SU-DHL-6 (cell line): ENCODE results near the gene MRPS22.

Source experiments
- H2AFZ ChIP-seq: fragments of 200-600 bp; sonication (generic); 2 replicates; pipeline ENCODE4 v1.6.1; 2014; ENCODE audit warnings: low read depth, mild to moderate bottlenecking, moderate library complexity, mixed read lengths, antibody characterized with exemption, low read length; ENCODE audit not compliant: severe bottlenecking
- H3F3A ChIP-seq: fragments of 200-600 bp; shearing (Covaris generic); 2 replicates; pipeline ENCODE4 v1.6.0; 2016; ENCODE audit warnings: antibody characterized with exemption, mild to moderate bottlenecking; ENCODE audit not compliant: insufficient read depth
- H3K27ac ChIP-seq: fragments of 200-600 bp; sonication (generic); 2 replicates; pipeline ENCODE4 v1.5.1; 2016; ENCODE audit warnings: low read depth, mild to moderate bottlenecking, low read length, moderate library complexity, mixed read lengths
- H3K27me3 ChIP-seq: fragments of 200-600 bp; sonication (generic), shearing (Covaris generic); 2 replicates; pipeline ENCODE4 v1.6.0; 2014; ENCODE audit warnings: mild to moderate bottlenecking, low read length
- H3K36me3 ChIP-seq: fragments of 200-600 bp; sonication (generic); 2 replicates; pipeline ENCODE4 v1.6.1; 2014; ENCODE audit warnings: mild to moderate bottlenecking, low read length, mixed read lengths
- H3K4me2 ChIP-seq: fragments of 300-600, 200-600 bp; shearing (Covaris generic), sonication (generic); 2 replicates; pipeline ENCODE4 v1.6.0; 2014; ENCODE audit warnings: low read length, low read depth, mild to moderate bottlenecking; ENCODE audit not compliant: poor library complexity, severe bottlenecking
- H3K4me3 ChIP-seq: fragments of 200-600 bp; sonication (generic); 2 replicates; pipeline ENCODE4 v1.5.1; 2014; ENCODE audit warnings: antibody characterized with exemption, low read length, mild to moderate bottlenecking, mixed read lengths; ENCODE audit not compliant: insufficient read depth, poor library complexity, severe bottlenecking
- H3K79me2 ChIP-seq: fragments of 200-600 bp; sonication (generic); 2 replicates; pipeline ENCODE4 v1.6.1; 2014; ENCODE audit warnings: mild to moderate bottlenecking, low read length, moderate library complexity; ENCODE audit not compliant: insufficient read depth
- H3K9ac ChIP-seq: fragments of 200-600 bp; sonication (generic); 2 replicates; pipeline ENCODE4 v1.7.0; 2014; ENCODE audit warnings: mild to moderate bottlenecking, low read length
- H3K9me2 ChIP-seq: fragments of 200-600 bp; sonication (generic); replicated peaks from 2 replicates; pipeline ENCODE4 v1.6.1; 2014; ENCODE audit warnings: low read length; ENCODE audit not compliant: insufficient read depth
- H3K9me3 ChIP-seq: fragments of 200-600 bp; sonication (generic); 2 replicates; pipeline ENCODE4 v1.6.1; 2014; ENCODE audit warnings: low read length, mixed read lengths; ENCODE audit not compliant: insufficient read depth
- H4K20me1 ChIP-seq: fragments of 200-600 bp; sonication (generic); 2 replicates; pipeline ENCODE4 v1.6.1; 2014; ENCODE audit warnings: low read depth, mild to moderate bottlenecking, antibody characterized with exemption, low read length, moderate library complexity, mixed read lengths
- CTCF ChIP-seq: fragments of 200-600 bp; sonication (generic); IDR thresholded peaks from one replicate; pipeline ENCODE4 v1.5.1; 2017; ENCODE audit warnings: antibody characterized with exemption, mild to moderate bottlenecking, low read length, moderate library complexity; ENCODE audit not compliant: insufficient read depth, poor library complexity, severe bottlenecking
- EZH2phosphoT487 ChIP-seq: fragments of 200-600 bp; sonication (generic), shearing (Covaris generic); conservative IDR thresholded peaks from 2 replicates; pipeline ENCODE4 v1.6.1; 2018; ENCODE audit warnings: mild to moderate bottlenecking, antibody characterized with exemption, low read length, moderate library complexity, mixed read lengths

MRPS22 gene

DNA sequence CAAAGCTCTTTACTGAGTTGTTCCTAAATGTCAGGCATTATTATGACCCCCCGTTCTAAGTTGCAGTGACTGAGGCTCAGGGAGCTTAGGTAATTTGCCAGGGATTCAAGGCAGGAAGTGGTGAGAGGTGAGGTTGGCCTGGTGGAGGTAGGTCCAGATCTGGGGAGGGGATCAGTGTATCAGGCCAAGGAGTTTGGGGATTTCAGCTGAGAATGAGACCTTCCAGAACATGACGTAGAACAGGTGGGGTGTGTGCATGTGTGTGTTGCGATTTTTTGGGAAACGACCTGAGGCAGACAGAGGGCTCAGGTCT lies 41.1 kb upstream of the MRPS22 start:
- Histone ChIP-seq H4K20me1 (no peaks in the 10 kb centered on the region), H2AFZ (no peak overlapping the region), H3K9me2 (no peaks in the 10 kb centered on the region), H3K9me3 (no peaks in the 10 kb centered on the region), H3K4me3 (no peak overlapping the region), H3K27me3 (no peaks in the 10 kb centered on the region), H3F3A (no peaks in the 10 kb centered on the region), H3K9ac (no peak overlapping the region), H3K79me2 (no peaks in the 10 kb centered on the region), H3K36me3 (no peaks in the 10 kb centered on the region), H3K4me2 (no peak overlapping the region), H3K27ac (no peak overlapping the region)
- TF ChIP-seq CTCF (no peak), EZH2phosphoT487 (no peak)

DNA sequence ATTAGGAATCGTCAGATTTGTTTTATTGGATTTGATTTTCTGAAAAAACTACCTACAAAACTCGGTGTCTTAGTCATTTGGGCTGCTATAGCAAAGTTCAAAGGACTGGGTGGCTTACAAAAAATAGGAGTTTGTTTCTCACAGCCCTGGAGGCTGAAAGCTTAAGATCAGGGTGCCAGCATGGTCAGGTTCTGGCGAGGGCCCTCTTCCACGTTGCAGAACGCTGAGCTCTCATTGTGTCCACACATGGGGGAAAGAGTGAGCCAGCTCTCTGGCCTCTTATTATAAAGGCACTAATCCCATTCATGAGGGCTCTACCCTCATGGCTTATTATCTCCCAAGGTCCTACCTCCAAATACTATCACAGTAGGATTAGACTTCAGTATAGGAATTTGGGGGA lies 40.6 kb upstream of the MRPS22 start:
- Histone ChIP-seq H3K27ac (no peak overlapping the region), H3K4me3 (no peak overlapping the region), H2AFZ (no peak overlapping the region), H3K9me2 (no peaks in the 10 kb centered on the region), H3F3A (no peaks in the 10 kb centered on the region), H3K36me3 (no peaks in the 10 kb centered on the region), H3K4me2 (no peak overlapping the region), H3K9me3 (no peaks in the 10 kb centered on the region), H3K79me2 (no peaks in the 10 kb centered on the region), H3K27me3 (no peaks in the 10 kb centered on the region), H4K20me1 (no peaks in the 10 kb centered on the region), H3K9ac (no peak overlapping the region)
- TF ChIP-seq EZH2phosphoT487 (no peak), CTCF (no peak)

- Histone ChIP-seq H3K9me2 (no peaks in the 10 kb centered on the region), H3K4me2 (no peak overlapping the region), H3K36me3 (no peaks in the 10 kb centered on the region), H3K9me3 (no peaks in the 10 kb centered on the region), H3K4me3 (no peak overlapping the region), H3K27ac (no peak overlapping the region), H3K79me2 (no peaks in the 10 kb centered on the region), H3F3A (no peaks in the 10 kb centered on the region), H3K27me3 (no peaks in the 10 kb centered on the region), H3K9ac (no peak overlapping the region), H4K20me1 (no peaks in the 10 kb centered on the region), H2AFZ (no peak overlapping the region)
- TF ChIP-seq CTCF (no peak), EZH2phosphoT487 (no peak)
These were observed 39.4 kb upstream of the MRPS22 start for GRCh38 chr3:139304383-139304782.

DNA sequence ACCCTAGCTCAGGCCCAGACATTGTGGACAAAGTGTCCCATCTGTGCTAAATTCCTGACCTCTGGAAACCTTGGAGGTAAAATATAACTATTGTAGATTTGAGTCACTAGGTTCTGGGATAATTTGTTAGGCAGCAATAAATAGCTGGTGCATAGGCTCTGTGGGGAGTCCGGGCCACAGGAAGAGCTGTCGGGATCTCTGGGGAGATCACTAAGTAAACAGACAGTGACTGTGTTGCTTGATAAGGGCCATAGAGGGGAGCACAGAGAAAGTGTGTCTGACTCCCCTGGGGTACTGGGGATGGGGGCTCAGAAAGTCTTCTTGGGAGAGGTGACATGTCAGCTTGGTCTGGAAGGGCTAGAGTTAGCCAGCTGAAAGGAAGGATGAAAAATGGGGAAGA lies 37.7 kb upstream of the MRPS22 start:
- Histone ChIP-seq H4K20me1 (no peaks in the 10 kb centered on the region), H3K9ac (no peak overlapping the region), H3K9me3 (no peaks in the 10 kb centered on the region), H3K79me2 (no peaks in the 10 kb centered on the region), H3K4me2 (no peak overlapping the region), H3F3A (no peaks in the 10 kb centered on the region), H2AFZ (no peak overlapping the region), H3K4me3 (no peak overlapping the region), H3K36me3 (no peaks in the 10 kb centered on the region), H3K9me2 (no peaks in the 10 kb centered on the region), H3K27me3 (no peaks in the 10 kb centered on the region), H3K27ac (no peak overlapping the region)
- TF ChIP-seq EZH2phosphoT487 (no peak), CTCF (no peak)
